ENCODE measurements around the gene SPAAR.

DNA sequence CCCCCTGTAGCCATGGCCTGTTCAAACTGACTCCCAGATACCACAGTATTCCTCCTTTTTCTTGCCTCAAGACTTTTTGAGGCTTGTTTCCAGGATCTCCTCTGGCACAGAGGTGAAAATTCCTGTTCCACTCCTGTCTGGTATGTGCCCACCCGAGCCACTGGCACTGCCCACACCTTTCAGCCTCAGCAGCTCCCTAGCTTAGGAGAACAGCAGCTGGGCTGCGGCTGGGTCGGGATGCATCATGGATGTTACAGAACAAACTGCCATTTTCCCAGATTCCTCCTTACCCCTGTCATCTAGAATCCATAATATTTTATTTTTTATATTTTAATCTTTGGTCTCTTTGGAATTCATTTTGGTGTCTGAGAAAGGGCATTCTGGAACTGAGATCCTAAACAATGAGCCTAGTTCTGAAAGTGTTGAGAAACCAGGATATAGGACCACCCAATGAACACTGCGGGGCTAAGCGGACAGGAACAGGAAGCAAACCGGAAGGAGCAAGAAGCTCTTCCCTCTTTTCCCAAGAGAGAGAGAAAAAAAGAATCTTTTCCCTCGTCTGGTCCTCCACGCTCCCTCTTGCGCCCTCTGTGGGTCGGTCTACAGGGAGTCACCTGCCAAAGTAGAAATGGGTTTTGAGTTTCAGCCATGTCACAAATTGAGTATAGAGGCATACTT lies 36.2 kb downstream of the SPAAR start:
- peak; percentile 80 for TF ChIP-seq CTCF (IDR thresholded peaks at IDR 0.05)
- TF ChIP-seq CBX8 (IDR thresholded peaks at IDR 0.05), result no peak
- TF ChIP-seq PBX3 (IDR thresholded peaks at IDR 0.05), result no peak
- no peak for TF ChIP-seq SREBF2 (IDR thresholded peaks at IDR 0.05)
- TF ChIP-seq, protein P1, sequence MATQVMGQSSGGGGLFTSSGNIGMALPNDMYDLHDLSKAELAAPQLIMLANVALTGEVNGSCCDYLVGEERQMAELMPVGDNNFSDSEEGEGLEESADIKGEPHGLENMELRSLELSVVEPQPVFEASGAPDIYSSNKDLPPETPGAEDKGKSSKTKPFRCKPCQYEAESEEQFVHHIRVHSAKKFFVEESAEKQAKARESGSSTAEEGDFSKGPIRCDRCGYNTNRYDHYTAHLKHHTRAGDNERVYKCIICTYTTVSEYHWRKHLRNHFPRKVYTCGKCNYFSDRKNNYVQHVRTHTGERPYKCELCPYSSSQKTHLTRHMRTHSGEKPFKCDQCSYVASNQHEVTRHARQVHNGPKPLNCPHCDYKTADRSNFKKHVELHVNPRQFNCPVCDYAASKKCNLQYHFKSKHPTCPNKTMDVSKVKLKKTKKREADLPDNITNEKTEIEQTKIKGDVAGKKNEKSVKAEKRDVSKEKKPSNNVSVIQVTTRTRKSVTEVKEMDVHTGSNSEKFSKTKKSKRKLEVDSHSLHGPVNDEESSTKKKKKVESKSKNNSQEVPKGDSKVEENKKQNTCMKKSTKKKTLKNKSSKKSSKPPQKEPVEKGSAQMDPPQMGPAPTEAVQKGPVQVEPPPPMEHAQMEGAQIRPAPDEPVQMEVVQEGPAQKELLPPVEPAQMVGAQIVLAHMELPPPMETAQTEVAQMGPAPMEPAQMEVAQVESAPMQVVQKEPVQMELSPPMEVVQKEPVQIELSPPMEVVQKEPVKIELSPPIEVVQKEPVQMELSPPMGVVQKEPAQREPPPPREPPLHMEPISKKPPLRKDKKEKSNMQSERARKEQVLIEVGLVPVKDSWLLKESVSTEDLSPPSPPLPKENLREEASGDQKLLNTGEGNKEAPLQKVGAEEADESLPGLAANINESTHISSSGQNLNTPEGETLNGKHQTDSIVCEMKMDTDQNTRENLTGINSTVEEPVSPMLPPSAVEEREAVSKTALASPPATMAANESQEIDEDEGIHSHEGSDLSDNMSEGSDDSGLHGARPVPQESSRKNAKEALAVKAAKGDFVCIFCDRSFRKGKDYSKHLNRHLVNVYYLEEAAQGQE (IDR thresholded peaks at IDR 0.05), result no peak
- no peak for TF ChIP-seq HDAC2 (IDR thresholded peaks at IDR 0.05)
- TF ChIP-seq ZFP36 (IDR thresholded peaks at IDR 0.05; ENCODE audit: borderline replicate concordance, partially characterized antibody), result no peak
- no peak for TF ChIP-seq ESRRA (IDR thresholded peaks at IDR 0.05; ENCODE audit: borderline replicate concordance, low read length)

Measured in A549 (cell line).